C4-2B (cell line): ENCODE results near the gene B4GALT1.

Experiments
- CTCF ChIP-seq: fragments of 450-650 bp; conservative IDR thresholded peaks from 2 replicates; pipeline ENCODE4 v1.5.1; 2017; ENCODE audit warnings: mild to moderate bottlenecking
- ZFX ChIP-seq: fragments of 450-650 bp; IDR thresholded peaks from 2 replicates; pipeline ENCODE4 v1.6.1; 2017

GRCh38 chr9:33108472-33108871, 58.7 kb downstream of the B4GALT1 start:
- TF ChIP-seq CTCF (no peak), ZFX (no peak)
